Measurements from ENCODE around the gene INO80E. TPM values are rescaled to one million over a fixed set of nuclear protein-coding genes. Genes with fewer than 3 reads are reported as not detected.

Gene INO80E
- total and polyA plus RNA-seq, 4 donors, result 46.1 to 108 (median 62.0) TPM

GRCh38 chr16:29993903-29994599 is 2.0 kb upstream of the INO80E start:
- no peak overlapping the region for H3K4me3 ChIP-seq (ENCODE audit: low read length in 2 of 2)

GRCh38 chr16:29994600-29995323 is 1.3 kb upstream of the INO80E start:
- DNase-seq, result peak; percentile 66 to 86
- intact Hi-C loops (cut with DNase I), result loop anchor here in 1 of 2 donors (2.0 to 10.0 kb wide), 3 partner anchors 32 to 180 kb away; partner anchors contain the start of genes KCTD13, PAGR1, PRRT2 and TMEM219
- Histone ChIP-seq H3K4me1 (ENCODE audit: control insufficient read depth in 1 of 2, insufficient read depth in 2 of 2, low read length in 2 of 2) (no peaks in the 10 kb centered on the region), H3K4me3 (ENCODE audit: low read length in 2 of 2) (peak overlapping the region; percentile 62 to 66), H3K27ac (ENCODE audit: low read depth in 1 of 2, low read length in 2 of 2) (peak overlapping the region in 1 of 2 donors; percentile 10), H3K9me3 (ENCODE audit: control insufficient read depth, low read length) (no peaks in the 10 kb centered on the region), H3K27me3 (ENCODE audit: control insufficient read depth in 1 of 2, insufficient read depth in 2 of 2, low read length in 1 of 2) (no peaks in the 10 kb centered on the region), H3K36me3 (ENCODE audit: control insufficient read depth in 1 of 2, insufficient read depth in 2 of 2, low read length in 1 of 2) (no peaks in the 10 kb centered on the region)
- WGBS, 2 donors, result 5 to 6% methylated on average over 19 to 24 of the region's 24 CpGs
- ATAC-seq (ENCODE audit: low FRiP score), result peak; percentile 62

More at GRCh38 chr16:29993903-29994599, 2.0 kb upstream of the INO80E start:
- WGBS, 2 donors, result 79 to 82% methylated on average over 9 of the region's 9 CpGs
- no peaks in the 10 kb centered on the region for H3K36me3 ChIP-seq (ENCODE audit: control insufficient read depth in 1 of 2, insufficient read depth in 2 of 2, low read length in 1 of 2)
- no peaks in the 10 kb centered on the region for H3K4me1 ChIP-seq (ENCODE audit: control insufficient read depth in 1 of 2, insufficient read depth in 2 of 2, low read length in 2 of 2)
- intact Hi-C loops (cut with DNase I), result loop anchor here in 1 of 2 donors (2.0 to 10.0 kb wide), 2 partner anchors 67 to 179 kb away; partner anchors contain the start of genes KCTD13, PAGR1 and PRRT2
- no peak overlapping the region for H3K27ac ChIP-seq (ENCODE audit: low read depth in 1 of 2, low read length in 2 of 2)
- no peak for ATAC-seq (ENCODE audit: low FRiP score)
- H3K9me3 ChIP-seq (ENCODE audit: control insufficient read depth, low read length), result no peaks in the 10 kb centered on the region
- no peaks in the 10 kb centered on the region for H3K27me3 ChIP-seq (ENCODE audit: control insufficient read depth in 1 of 2, insufficient read depth in 2 of 2, low read length in 1 of 2)
- DNase-seq, result no peak

GRCh38 chr16:29995324-29995910 is 624 bp upstream of the INO80E start, which contains the start of gene HIRIP3:
HIRIP3 (minus strand) TSS chr16:29995617; CDS start chr16:29995605, 12 bp downstream.
- Histone ChIP-seq H3K27ac (ENCODE audit: low read depth in 1 of 2, low read length in 2 of 2) (peak within 1 kb of the TSS in 1 of 2 donors; percentile 79), H3K4me3 (ENCODE audit: low read length in 2 of 2) (peak within 1 kb of the TSS; percentile 62 to 66), H3K27me3 (ENCODE audit: control insufficient read depth in 1 of 2, insufficient read depth in 2 of 2, low read length in 1 of 2) (no peaks in the 10 kb centered on the region), H3K9me3 (ENCODE audit: control insufficient read depth, low read length) (no peaks in the 10 kb centered on the region), H3K36me3 (ENCODE audit: control insufficient read depth in 1 of 2, insufficient read depth in 2 of 2, low read length in 1 of 2) (no peaks in the 10 kb centered on the region), H3K4me1 (ENCODE audit: control insufficient read depth in 1 of 2, insufficient read depth in 2 of 2, low read length in 2 of 2) (no peaks in the 10 kb centered on the region)
- 0 to 1% methylated on average over 53 of the region's 53 CpGs for WGBS, 2 donors
- ATAC-seq (ENCODE audit: low FRiP score) (peak; percentile 90), DNase-seq (peak; percentile 92 to 95)
- intact Hi-C loops (cut with DNase I), result loop anchor here in 1 of 2 donors (2.0 to 10.0 kb wide), 3 partner anchors 33 to 181 kb away; partner anchors contain the start of genes KCTD13, PAGR1, PRRT2 and TMEM219

GRCh38 chr16:29996766-29997250 is 767 bp downstream of the INO80E start:
- H3K4me3 ChIP-seq (ENCODE audit: low read length in 2 of 2), result peak overlapping the region; percentile 32 to 62
- H3K36me3 ChIP-seq (ENCODE audit: control insufficient read depth in 1 of 2, insufficient read depth in 2 of 2, low read length in 1 of 2), result no peaks in the 10 kb centered on the region
- ATAC-seq (ENCODE audit: low FRiP score), result no peak
- no peaks in the 10 kb centered on the region for H3K4me1 ChIP-seq (ENCODE audit: control insufficient read depth in 1 of 2, insufficient read depth in 2 of 2, low read length in 2 of 2)
- no peak overlapping the region for H3K27ac ChIP-seq (ENCODE audit: low read depth in 1 of 2, low read length in 2 of 2)
- no peaks in the 10 kb centered on the region for H3K9me3 ChIP-seq (ENCODE audit: control insufficient read depth, low read length)
- intact Hi-C loops (cut with DNase I), result loop anchor here in 1 of 2 donors (5.0 to 10.0 kb wide), 2 partner anchors 35 to 182 kb away; partner anchors contain the start of genes PAGR1, PRRT2 and TMEM219
- no peak for DNase-seq
- 22 to 23% methylated on average over 9 of the region's 9 CpGs for WGBS, 2 donors
- H3K27me3 ChIP-seq (ENCODE audit: control insufficient read depth in 1 of 2, insufficient read depth in 2 of 2, low read length in 1 of 2), result no peaks in the 10 kb centered on the region

GRCh38 chr16:29999605-30000004 is 3.6 kb downstream of the INO80E start:
- intact Hi-C loops (cut with DNase I), result loop anchor here in 1 of 2 donors (5.0 to 10.0 kb wide), 2 partner anchors 37 to 185 kb away; partner anchors contain the start of genes PAGR1, PRRT2 and TMEM219
- no peak for ATAC-seq (ENCODE audit: low FRiP score)

GRCh38 chr16:30000735-30001631 is 4.9 kb downstream of the INO80E start:
- Histone ChIP-seq H3K36me3 (ENCODE audit: control insufficient read depth in 1 of 2, insufficient read depth in 2 of 2, low read length in 1 of 2) (no peaks in the 10 kb centered on the region), H3K9me3 (ENCODE audit: control insufficient read depth, low read length) (no peaks in the 10 kb centered on the region), H3K27ac (ENCODE audit: low read depth in 1 of 2, low read length in 2 of 2) (no peak overlapping the region), H3K4me1 (ENCODE audit: control insufficient read depth in 1 of 2, insufficient read depth in 2 of 2, low read length in 2 of 2) (no peaks in the 10 kb centered on the region), H3K27me3 (ENCODE audit: control insufficient read depth in 1 of 2, insufficient read depth in 2 of 2, low read length in 1 of 2) (no peaks in the 10 kb centered on the region), H3K4me3 (ENCODE audit: low read length in 2 of 2) (no peak overlapping the region)
- intact Hi-C loops (cut with DNase I), result no loop called here
- 75 to 80% methylated on average over 30 to 33 of the region's 33 CpGs for WGBS, 2 donors
- DNase-seq, result no peak
- no peak for ATAC-seq (ENCODE audit: low FRiP score)

More at GRCh38 chr16:29999605-30000004, 3.6 kb downstream of the INO80E start:
- H3K4me1 ChIP-seq (ENCODE audit: control insufficient read depth in 1 of 2, insufficient read depth in 2 of 2, low read length in 2 of 2), result no peaks in the 10 kb centered on the region
- H3K27ac ChIP-seq (ENCODE audit: low read depth in 1 of 2, low read length in 2 of 2), result no peak overlapping the region
- H3K36me3 ChIP-seq (ENCODE audit: control insufficient read depth in 1 of 2, insufficient read depth in 2 of 2, low read length in 1 of 2), result no peaks in the 10 kb centered on the region
- no peaks in the 10 kb centered on the region for H3K27me3 ChIP-seq (ENCODE audit: control insufficient read depth in 1 of 2, insufficient read depth in 2 of 2, low read length in 1 of 2)
- no peak overlapping the region for H3K4me3 ChIP-seq (ENCODE audit: low read length in 2 of 2)
- no peaks in the 10 kb centered on the region for H3K9me3 ChIP-seq (ENCODE audit: control insufficient read depth, low read length)
- no peak for DNase-seq
- 87 to 91% methylated on average over 6 of the region's 6 CpGs for WGBS, 2 donors

- ATAC-seq (ENCODE audit: low FRiP score) (no peak), DNase-seq (no peak)
- H3K27ac ChIP-seq (ENCODE audit: low read depth in 1 of 2, low read length in 2 of 2), result no peak overlapping the region
- intact Hi-C loops (cut with DNase I), result no loop called here
- H3K36me3 ChIP-seq (ENCODE audit: control insufficient read depth in 1 of 2, insufficient read depth in 2 of 2, low read length in 1 of 2), result no peaks in the 10 kb centered on the region
- WGBS, 2 donors, result 83 to 85% methylated on average over 19 of the region's 19 CpGs
- H3K9me3 ChIP-seq (ENCODE audit: control insufficient read depth, low read length), result no peaks in the 10 kb centered on the region
- H3K27me3 ChIP-seq (ENCODE audit: control insufficient read depth in 1 of 2, insufficient read depth in 2 of 2, low read length in 1 of 2), result no peaks in the 10 kb centered on the region
- H3K4me1 ChIP-seq (ENCODE audit: control insufficient read depth in 1 of 2, insufficient read depth in 2 of 2, low read length in 2 of 2), result no peaks in the 10 kb centered on the region
- H3K4me3 ChIP-seq (ENCODE audit: low read length in 2 of 2), result no peak overlapping the region
Observed at GRCh38 chr16:30002614-30003346, 6.7 kb downstream of the INO80E start.
